Measurements from ENCODE around the gene ABCG8.

Gene ABCG8

DNA sequence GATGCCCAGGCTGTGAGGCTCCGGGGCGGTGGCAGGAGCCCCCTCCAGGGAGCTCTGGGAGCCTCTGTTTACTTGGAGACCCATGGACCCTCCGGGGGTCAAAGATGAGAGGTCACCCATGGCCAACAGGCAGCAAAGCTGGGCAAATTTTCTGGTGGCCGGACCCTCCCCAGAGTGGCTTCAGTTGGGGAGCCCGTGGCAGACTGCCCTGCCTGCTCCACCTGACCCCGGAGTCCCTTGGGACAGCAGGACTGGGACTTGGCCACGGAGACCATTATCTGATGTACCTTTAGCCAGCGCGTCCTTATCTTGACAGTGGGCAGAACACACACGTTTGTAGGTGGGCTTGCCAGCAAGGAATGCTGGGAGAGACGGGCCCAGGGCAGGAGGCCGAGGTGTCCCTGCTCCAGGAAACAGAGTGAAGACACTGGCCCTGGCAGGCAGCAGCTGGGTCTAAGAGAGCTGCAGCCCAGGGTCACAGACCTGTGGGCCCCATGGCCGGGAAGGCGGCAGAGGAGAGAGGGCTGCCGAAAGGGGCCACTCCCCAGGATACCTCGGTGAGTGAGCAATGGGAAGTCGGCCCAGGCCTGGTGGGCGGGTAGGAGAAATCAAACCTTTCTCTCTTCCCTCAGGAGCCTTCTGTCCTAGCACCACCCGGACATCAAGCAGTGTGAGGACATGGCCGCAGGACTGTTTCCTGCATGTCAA lies at the start of gene ABCG8, which contains the start of gene ABCG5:
ABCG8 (plus strand) TSS at position 412 of the 708 bp plus-strand sequence; CDS start at position 495, 83 bp downstream.
ABCG5 (minus strand) TSS at position 280 of the 708 bp plus-strand sequence; CDS start at position 120, 160 bp downstream.
- no peak for DNase-seq
- no peak for TF ChIP-seq GATA1 (IDR thresholded peaks at IDR 0.05; ENCODE audit: low read depth, low read length)
- TF ChIP-seq POLR2A (IDR thresholded peaks at IDR 0.05; ENCODE audit: low read length): no peak

DNA sequence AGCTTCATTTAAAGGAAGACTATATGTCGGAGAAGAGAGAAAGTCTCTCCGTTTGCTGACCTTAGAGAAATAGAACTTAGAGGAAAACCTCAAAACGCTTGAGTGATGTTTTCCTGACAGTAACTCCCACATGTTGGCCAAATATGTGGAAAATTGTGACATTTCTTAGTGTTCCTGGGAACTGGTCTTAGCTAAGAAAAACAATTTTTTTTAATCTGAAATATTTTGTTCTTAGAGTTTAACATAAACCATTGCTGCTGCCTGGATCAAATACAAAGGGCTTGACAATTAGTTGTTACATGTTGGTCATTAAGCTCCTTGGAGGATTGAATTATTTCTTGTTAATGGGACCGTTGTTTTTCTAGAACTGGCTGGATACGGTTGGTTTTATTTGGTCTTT lies 48.6 kb upstream of the ABCG8 start:
- DNase-seq: no peak
- no peak for TF ChIP-seq GATA1 (IDR thresholded peaks at IDR 0.05; ENCODE audit: low read depth, low read length)
- TF ChIP-seq POLR2A (IDR thresholded peaks at IDR 0.05; ENCODE audit: low read length): no peak

DNA sequence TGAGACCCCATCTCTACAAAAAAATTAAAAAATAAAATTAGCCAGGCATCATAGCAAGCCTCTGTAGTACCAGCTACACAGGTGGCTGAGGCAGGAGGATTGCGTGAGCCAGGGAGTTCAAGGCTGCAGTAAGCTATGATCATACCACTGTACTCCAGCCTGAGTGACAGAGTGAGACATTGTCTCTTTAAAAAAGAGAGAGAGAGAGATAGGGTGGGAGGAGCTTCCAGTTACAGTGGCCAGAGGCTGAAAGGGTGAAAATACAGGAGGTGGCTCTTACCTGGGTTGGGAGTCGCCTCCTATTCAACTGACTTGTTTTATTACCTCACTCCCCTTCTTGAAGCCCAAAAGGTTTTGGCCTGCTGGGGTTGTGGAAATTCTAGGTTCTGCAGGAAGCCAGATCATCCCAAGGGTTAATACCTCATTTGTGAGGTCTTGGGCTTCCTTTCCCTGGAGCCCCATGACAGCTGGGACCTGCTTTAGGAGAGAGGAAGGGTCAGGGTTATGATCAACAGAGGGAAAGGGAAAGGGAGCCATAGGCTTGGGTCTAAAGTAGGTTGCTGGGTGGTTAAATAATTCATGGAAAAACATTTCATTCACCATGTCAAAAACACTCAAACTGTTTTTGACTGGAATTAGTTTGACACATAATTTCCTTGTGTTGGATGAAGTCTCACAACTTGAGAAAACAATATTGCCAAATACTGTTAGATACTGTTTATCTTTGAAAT lies 47.6 kb upstream of the ABCG8 start:
- TF ChIP-seq GATA1 (IDR thresholded peaks at IDR 0.05; ENCODE audit: low read depth, low read length) (no peak), POLR2A (IDR thresholded peaks at IDR 0.05; ENCODE audit: low read length) (no peak)
- DNase-seq: no peak

DNA sequence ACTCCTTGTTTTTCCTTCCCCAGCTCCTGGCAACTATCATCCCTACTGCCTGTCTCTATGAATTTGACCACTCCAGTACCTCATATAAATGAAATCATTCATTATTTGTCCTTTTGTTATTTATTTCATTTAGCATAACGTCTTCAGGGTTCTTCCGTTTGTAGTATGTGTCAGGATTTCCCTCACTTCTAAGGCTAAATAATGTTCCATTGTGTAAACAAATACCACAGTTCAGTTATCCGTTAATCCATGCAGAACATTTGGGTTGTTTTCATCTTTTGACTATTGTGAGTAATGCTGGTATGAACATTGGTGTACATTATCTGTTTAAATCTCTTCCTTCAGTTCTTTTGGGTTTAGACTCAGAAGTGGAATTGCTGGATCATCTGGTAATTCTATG lies 46.1 kb upstream of the ABCG8 start:
- DNase-seq: no peak
- TF ChIP-seq POLR2A (IDR thresholded peaks at IDR 0.05; ENCODE audit: low read length) (no peak), GATA1 (IDR thresholded peaks at IDR 0.05; ENCODE audit: low read depth, low read length) (no peak)

DNA sequence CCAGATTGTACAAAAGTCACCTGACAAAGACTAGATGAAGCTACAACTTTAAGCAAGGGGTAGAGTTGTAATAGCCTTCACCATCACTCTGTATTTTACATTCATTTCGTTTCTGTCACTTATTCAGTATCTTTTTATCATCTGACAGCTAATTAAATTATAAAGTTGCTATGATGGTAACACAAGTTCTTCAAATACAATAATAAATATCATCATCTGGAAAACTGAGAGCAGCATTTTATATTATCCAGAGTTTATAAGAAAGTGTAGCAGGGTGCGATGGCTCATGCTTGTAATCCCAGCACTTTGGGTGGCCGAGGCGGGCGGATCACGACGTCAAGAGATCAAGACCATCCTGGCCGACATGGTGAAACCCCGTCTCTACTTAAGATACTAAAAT lies 43.8 kb upstream of the ABCG8 start:
- no peak for TF ChIP-seq POLR2A (IDR thresholded peaks at IDR 0.05; ENCODE audit: low read length)
- no peak for TF ChIP-seq GATA1 (IDR thresholded peaks at IDR 0.05; ENCODE audit: low read depth, low read length)
- no peak for DNase-seq

DNA sequence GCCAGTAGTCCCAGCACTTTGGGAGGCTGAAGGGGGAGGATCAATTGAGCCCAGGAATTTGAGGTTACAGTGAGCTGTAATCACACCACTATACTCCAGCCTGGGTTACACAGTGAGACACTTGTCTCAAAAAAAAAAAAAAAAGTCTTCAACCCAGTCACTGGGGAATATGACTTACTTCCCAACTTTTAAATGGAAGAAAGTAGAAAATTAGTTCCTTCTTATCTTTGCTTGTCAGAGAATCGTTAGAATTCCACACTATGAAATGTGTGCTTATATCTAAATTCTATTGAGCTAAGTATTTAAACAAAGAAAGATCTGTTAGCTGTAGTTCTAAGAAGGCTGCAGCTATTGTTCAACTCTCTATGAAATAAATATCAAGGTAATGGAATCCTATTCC lies 42.6 kb upstream of the ABCG8 start:
- TF ChIP-seq GATA1 (IDR thresholded peaks at IDR 0.05; ENCODE audit: low read depth, low read length): no peak
- no peak for TF ChIP-seq POLR2A (IDR thresholded peaks at IDR 0.05; ENCODE audit: low read length)
- no peak for DNase-seq

DNA sequence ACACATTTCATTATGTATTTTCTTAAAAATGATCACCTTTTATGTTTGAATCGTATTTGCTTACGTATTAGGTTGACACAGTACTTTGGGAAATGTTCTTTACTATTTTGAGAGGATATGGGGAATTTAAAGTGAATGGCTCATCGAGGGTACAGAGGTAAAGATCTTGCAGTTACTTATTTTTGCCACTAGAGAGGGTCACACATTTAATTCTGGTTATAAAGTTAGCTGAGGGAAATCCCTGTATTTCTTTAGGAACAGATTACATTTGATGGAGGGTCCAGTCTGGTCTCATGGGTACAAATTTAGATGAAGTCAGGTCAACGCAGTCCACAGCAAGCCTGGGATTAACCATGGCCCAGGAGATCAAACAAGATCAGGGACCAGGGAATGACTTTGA lies 40.5 kb upstream of the ABCG8 start:
- DNase-seq: no peak
- no peak for TF ChIP-seq POLR2A (IDR thresholded peaks at IDR 0.05; ENCODE audit: low read length)
- TF ChIP-seq GATA1 (IDR thresholded peaks at IDR 0.05; ENCODE audit: low read depth, low read length): no peak

DNA sequence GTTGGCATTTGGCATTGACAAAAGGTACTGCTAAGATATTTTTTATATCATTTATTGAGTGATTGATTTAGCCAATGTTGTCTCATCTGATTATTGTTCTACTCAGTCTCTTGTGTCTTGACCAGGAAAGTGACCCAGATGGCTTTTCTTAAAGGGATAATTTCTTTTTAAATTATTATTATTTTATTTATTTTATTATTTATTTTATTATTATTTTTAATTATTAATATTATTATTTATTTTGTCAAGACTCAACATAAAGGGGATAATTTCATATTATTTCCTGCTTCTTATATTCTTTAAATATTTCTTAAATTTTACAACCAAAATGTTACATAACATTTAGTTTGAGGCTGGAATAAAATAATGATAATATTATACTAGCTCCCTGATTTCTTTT lies 37.9 kb upstream of the ABCG8 start:
- TF ChIP-seq GATA1 (IDR thresholded peaks at IDR 0.05; ENCODE audit: low read depth, low read length) (no peak), POLR2A (IDR thresholded peaks at IDR 0.05; ENCODE audit: low read length) (no peak)
- no peak for DNase-seq

DNA sequence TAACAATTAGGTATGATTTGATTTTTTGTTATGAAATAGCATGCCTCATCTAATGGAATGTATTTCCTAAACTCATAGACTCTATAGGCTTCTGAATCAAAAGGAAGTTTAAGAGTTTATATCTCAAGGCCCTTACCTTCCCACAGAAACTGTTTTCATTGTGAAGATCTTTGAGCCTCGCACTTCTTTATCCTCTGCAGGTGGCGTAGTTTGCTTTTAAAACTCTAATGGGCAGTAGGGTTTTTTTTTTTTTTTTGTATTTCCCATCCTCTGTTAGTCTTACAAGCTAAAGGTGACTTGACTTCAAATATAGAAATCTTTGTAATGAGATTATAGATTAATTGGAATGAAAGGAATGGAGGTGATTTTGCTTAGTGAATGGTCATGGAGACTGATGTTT lies 36.6 kb upstream of the ABCG8 start:
- TF ChIP-seq POLR2A (IDR thresholded peaks at IDR 0.05; ENCODE audit: low read length): no peak
- TF ChIP-seq GATA1 (IDR thresholded peaks at IDR 0.05; ENCODE audit: low read depth, low read length): no peak
- DNase-seq: no peak

DNA sequence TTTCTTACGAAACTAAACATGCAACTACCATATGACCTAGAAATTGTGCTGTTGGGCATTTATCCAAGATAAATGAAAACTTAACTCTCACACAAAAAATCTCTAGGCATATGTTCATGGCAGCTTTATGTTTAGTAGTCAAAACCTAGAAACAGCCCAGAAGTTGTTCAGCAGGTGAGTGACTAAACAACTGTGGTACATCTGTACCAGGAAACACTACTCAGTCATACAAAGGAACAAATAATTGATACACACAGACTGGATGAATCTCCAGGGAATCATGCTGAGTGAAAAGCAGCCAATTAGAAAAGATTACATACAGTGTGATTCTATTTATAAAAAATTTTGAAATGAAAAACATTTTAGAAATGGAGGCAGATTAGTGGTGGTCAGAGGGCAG lies 35.7 kb upstream of the ABCG8 start:
- DNase-seq: no peak

DNA sequence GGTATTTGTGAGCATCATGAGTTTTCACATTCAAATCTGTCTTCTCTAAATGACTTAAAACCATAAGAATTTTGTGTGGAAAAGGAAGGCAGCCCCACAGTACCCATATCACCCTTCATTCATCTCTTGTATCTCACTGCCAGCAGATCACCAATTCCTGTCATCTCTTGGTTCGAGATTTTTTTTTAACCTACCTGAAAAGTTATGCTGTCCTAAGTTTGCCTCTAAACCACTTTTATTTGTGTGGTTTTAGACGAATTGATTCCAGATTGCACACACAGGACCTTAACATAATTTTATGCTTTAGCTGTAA lies 32.1 kb upstream of the ABCG8 start:
- no peak for DNase-seq
- no peak for TF ChIP-seq GATA1 (IDR thresholded peaks at IDR 0.05; ENCODE audit: low read depth, low read length)
- TF ChIP-seq POLR2A (IDR thresholded peaks at IDR 0.05; ENCODE audit: low read length): no peak

More for the DNA sequence above, 35.7 kb upstream of the ABCG8 start:
- no peak for TF ChIP-seq POLR2A (IDR thresholded peaks at IDR 0.05; ENCODE audit: low read length)
- TF ChIP-seq GATA1 (IDR thresholded peaks at IDR 0.05; ENCODE audit: low read depth, low read length): no peak

DNA sequence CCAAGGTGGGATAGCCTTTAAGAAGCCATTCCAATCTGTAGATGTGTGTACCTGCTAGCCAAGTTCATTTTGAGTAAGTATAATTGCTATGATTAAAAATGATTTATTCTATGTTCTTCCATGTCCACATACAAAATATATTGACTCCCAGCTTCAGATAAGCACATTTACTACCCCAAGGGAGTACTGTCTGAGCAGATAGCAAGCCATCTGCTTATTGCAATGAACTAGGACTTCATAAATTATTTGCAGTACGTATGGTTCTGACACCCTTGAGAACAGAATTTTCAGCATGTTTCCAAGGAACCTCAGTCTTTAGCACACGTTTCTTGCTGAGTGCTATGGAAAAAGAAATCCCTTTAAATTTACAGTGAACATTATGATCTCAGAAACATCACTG lies 28.3 kb upstream of the ABCG8 start:
- peak in 1 of 2 experiments; percentile 29 for DNase-seq
- TF ChIP-seq GATA1 (IDR thresholded peaks at IDR 0.05; ENCODE audit: low read depth, low read length) (no peak), POLR2A (IDR thresholded peaks at IDR 0.05; ENCODE audit: low read length) (no peak)

DNA sequence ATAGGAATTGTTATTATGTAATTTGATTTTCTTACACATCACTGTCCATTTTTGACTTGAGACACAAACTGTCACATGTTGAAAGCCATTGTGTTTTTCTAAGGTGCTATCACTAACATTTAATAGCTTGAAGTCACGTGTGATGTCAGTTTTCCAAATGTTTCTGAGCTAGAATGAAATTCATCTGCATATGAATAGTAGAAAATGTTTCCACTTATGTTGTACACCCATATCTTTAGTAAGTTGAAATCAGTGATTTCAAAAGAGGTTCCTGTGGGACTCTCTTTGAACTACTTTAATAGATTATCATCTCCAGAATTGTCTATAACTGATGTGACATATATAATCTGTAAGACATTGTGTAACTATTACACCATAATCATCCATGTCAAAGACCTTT lies 27.9 kb upstream of the ABCG8 start:
- TF ChIP-seq POLR2A (IDR thresholded peaks at IDR 0.05; ENCODE audit: low read length): no peak
- no peak for TF ChIP-seq GATA1 (IDR thresholded peaks at IDR 0.05; ENCODE audit: low read depth, low read length)
- no peak for DNase-seq

DNA sequence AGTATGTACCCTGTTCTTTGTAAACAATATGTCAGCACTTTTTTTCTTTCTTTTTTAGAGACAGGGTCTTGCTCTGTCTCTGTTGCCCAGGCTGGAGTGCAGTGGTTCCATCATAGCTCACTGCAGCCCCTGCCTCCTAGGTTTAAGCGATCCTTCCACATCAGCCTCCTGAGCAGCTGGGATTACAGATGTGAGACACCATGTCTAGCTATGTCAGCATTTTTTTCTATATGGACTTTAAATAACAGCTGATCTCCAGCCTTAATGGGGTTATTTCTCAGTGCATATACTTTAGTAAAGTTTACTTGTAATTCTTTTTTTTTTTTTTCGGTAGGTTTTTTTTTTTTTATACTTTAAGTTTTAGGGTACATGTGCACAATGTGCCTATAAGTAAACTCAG lies 26.8 kb upstream of the ABCG8 start:
- no peak for TF ChIP-seq GATA1 (IDR thresholded peaks at IDR 0.05; ENCODE audit: low read depth, low read length)
- TF ChIP-seq POLR2A (IDR thresholded peaks at IDR 0.05; ENCODE audit: low read length): no peak
- no peak for DNase-seq

DNA sequence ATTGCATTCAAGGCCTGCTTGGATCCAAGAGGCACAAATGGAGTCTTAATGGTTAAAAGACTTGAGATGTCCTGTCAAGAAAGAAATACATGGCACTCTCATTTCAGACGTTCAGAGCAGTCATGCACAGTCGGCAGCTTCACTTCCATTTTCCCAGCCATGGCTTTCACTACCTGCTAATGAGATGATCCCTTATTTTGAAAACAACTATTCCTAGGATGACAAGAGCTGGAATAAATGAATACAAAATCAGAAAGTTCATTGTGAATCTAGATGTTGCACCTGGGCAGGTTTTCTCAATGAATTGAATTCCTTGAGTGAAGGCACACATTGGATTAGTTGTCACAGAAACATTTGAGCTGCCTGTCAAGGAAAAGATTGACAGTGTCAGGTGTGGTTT lies 25.8 kb upstream of the ABCG8 start:
- DNase-seq: no peak
- TF ChIP-seq POLR2A (IDR thresholded peaks at IDR 0.05; ENCODE audit: low read length) (no peak), GATA1 (IDR thresholded peaks at IDR 0.05; ENCODE audit: low read depth, low read length) (no peak)

Data from erythroblast (primary cell).